Brain microvascular endothelial cell (primary cell): ENCODE results near the gene TENT4A.

ENCODE experiments used
- DNase-seq: peaks from one replicate; pipeline ENCODE4 v3.0.0-alpha.2; 2020
- H3K27ac ChIP-seq: fragments of 250-450 bp; sonication (Bioruptor Pico); 2 replicates; pipeline ENCODE4 v1.5.1; 2020; ENCODE audit warnings: mild to moderate bottlenecking, moderate library complexity
- H3K27me3 ChIP-seq: fragments of 250-450 bp; sonication (Bioruptor Pico); replicated peaks from 2 replicates; pipeline ENCODE4 v1.5.1; 2020; ENCODE audit warnings: mild to moderate bottlenecking
- H3K36me3 ChIP-seq: fragments of 250-450 bp; sonication (Bioruptor Pico); replicated peaks from 2 replicates; pipeline ENCODE4 v1.5.1; 2020; ENCODE audit warnings: mild to moderate bottlenecking
- H3K4me3 ChIP-seq: 2 replicates; pipeline ENCODE4 v1.5.1; 2011; ENCODE audit warnings: low read depth, mild to moderate bottlenecking, control low read depth, low read length, moderate library complexity
- in situ Hi-C: cut with HindIII; loops from 2 replicates; pipeline ENCODE4 v1.10.0; 2017; ENCODE audit warnings: low sequenced_read_pairs, low pct_ligation_motif_present
- TF ChIP-seq, protein P1 (sequence below): IDR thresholded peaks from 2 replicates; pipeline ENCODE4 v1.5.1; 2011; ENCODE audit warnings: low read depth, mild to moderate bottlenecking, moderate library complexity, low read length, control low read depth, inconsistent platforms; ENCODE audit errors: missing control alignments

Gene TENT4A

GRCh38 chr5:6687505-6687904 lies 25.7 kb upstream of the TENT4A start:
- in situ Hi-C loops = no loop called here
- Histone ChIP-seq H3K27me3 (no peaks in the 10 kb centered on the region), H3K4me3 (no peak overlapping the region), H3K27ac (no peak overlapping the region), H3K36me3 (no peaks in the 10 kb centered on the region)
- no peak for DNase-seq
- TF ChIP-seq, protein P1, sequence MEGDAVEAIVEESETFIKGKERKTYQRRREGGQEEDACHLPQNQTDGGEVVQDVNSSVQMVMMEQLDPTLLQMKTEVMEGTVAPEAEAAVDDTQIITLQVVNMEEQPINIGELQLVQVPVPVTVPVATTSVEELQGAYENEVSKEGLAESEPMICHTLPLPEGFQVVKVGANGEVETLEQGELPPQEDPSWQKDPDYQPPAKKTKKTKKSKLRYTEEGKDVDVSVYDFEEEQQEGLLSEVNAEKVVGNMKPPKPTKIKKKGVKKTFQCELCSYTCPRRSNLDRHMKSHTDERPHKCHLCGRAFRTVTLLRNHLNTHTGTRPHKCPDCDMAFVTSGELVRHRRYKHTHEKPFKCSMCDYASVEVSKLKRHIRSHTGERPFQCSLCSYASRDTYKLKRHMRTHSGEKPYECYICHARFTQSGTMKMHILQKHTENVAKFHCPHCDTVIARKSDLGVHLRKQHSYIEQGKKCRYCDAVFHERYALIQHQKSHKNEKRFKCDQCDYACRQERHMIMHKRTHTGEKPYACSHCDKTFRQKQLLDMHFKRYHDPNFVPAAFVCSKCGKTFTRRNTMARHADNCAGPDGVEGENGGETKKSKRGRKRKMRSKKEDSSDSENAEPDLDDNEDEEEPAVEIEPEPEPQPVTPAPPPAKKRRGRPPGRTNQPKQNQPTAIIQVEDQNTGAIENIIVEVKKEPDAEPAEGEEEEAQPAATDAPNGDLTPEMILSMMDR = no peak

GRCh38 chr5:6692906-6693305 lies 20.3 kb upstream of the TENT4A start:
- no peak for DNase-seq
- Histone ChIP-seq H3K4me3 (no peak overlapping the region), H3K36me3 (no peaks in the 10 kb centered on the region), H3K27me3 (no peaks in the 10 kb centered on the region), H3K27ac (no peak overlapping the region)
- in situ Hi-C loops = no loop called here
- TF ChIP-seq, protein P1 = no peak

- H3K27me3 ChIP-seq = no peaks in the 10 kb centered on the region
- no peak overlapping the region for H3K4me3 ChIP-seq
- DNase-seq = no peak
- H3K36me3 ChIP-seq = no peaks in the 10 kb centered on the region
- TF ChIP-seq, protein P1 = no peak
- in situ Hi-C loops = no loop called here
- H3K27ac ChIP-seq = no peak overlapping the region
Measured at GRCh38 chr5:6698696-6699095, 14.5 kb upstream of the TENT4A start.

DNA sequence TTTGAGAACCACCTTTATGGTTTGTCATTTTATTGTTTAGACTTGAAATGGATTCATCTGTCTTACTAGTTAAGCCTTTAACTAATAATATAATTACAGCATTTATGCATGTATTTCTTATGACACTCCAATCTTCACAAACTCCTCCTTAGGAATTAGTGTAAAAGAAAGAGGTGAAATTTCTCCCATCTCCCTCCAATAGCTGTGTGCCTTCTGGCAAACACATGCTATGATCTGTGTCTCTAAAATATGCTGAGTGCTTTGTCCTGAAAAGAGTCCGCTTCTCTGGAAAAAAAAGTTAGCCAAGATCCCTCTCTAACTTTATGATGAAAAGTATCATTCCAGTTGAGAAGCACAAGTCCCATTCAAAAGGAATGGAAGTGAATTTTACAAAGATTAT lies 13.9 kb upstream of the TENT4A start:
- in situ Hi-C loops = no loop called here
- no peak overlapping the region for H3K27ac ChIP-seq
- H3K27me3 ChIP-seq = no peaks in the 10 kb centered on the region
- H3K4me3 ChIP-seq = no peak overlapping the region
- no peak for DNase-seq
- TF ChIP-seq, protein P1 = no peak
- H3K36me3 ChIP-seq = no peaks in the 10 kb centered on the region

DNA sequence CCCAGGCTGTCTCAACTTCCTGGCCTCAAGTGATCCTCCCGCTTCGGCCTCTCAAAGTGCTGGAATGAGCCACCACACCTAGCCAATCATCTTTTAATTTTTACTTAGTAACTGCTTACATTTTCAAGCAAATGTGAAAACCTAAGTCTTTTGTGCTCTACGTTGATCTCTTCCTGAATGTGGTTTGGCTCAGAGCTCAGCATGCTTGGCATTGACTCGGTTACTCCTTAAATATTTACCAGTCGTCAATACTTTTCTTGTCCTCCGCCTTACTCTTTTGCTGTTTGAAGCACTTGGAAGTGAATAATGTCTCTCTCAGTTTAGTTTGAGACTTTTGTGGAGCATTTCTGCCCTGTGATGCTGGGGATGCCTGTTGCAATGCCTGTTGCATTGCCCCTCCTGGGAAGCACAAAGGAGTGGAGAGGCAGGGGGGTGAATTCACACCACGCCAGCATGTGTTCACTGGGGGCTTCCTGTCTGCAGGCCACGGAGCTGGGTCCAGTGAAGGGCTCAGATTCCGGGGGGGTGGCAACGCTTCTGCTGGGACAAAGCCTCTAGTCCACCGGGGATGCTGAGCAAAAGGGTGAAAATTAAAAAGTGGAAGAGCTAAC lies 13.1 kb upstream of the TENT4A start:
- in situ Hi-C loops = no loop called here
- TF ChIP-seq, protein P1 = no peak
- H3K4me3 ChIP-seq = no peak overlapping the region
- H3K36me3 ChIP-seq = no peaks in the 10 kb centered on the region
- DNase-seq = no peak
- H3K27ac ChIP-seq = no peak overlapping the region
- H3K27me3 ChIP-seq = no peaks in the 10 kb centered on the region
